B cell (primary cell): ENCODE measurements around the gene RUVBL1. TPM values are rescaled to one million over a fixed set of nuclear protein-coding genes. Genes with fewer than 3 reads are reported as not detected.

ENCODE experiments used
- ATAC-seq: fragments of 200-7000 bp; cut with Tn5 transposase; one replicate; pipeline ENCODE4 v1.10.0; 2021; ENCODE audit warnings: low read depth, mild to moderate bottlenecking, moderate number of reproducible peaks, moderate library complexity
- CTCF ChIA-PET: fragments of 350-600 bp; sonication (Branson Sonifier 250); formaldehyde crosslinking; loops from one replicate; lab custom pipeline; 2021; ENCODE audit warnings: antibody characterized with exemption, inconsistent platforms; lab: Charles Lee
- POLR2A ChIA-PET: fragments of 350-600 bp; sonication (Branson Sonifier 250); formaldehyde crosslinking; loops from one replicate; lab custom pipeline; 2021; ENCODE audit warnings: antibody characterized with exemption; lab: Charles Lee
- DNase-seq: peaks from one replicate; pipeline ENCODE4 v3.0.0; 2013
- H2AFZ ChIP-seq: 2 replicates; pipeline ENCODE4 v1.6.1; 2012; ENCODE audit warnings: mild to moderate bottlenecking, low read depth, low read length; ENCODE audit not compliant: insufficient read depth, poor library complexity, severe bottlenecking
- H3K27ac ChIP-seq, 2 donors: 1 replicate in 1 of 2; 2 replicates in 1 of 2; pipeline ENCODE4 v1.5.1; 2012 to 2013; ENCODE audit warnings: low read length in 2 of 2, mild to moderate bottlenecking in 2 of 2, moderate library complexity in 1 of 2
- H3K27me3 ChIP-seq, 4 experiments: fragments of 200-600 bp in 1 of 4; sonication (generic) in 1 of 4; replicated peaks in 1 of 4; 1 replicate in 2 of 4; 2 replicates in 2 of 4; pipeline versions ENCODE4 v1.6.1 to v1.7.0; 2013 to 2016; ENCODE audit warnings: low read length in 3 of 4, mild to moderate bottlenecking in 2 of 4, mixed read lengths in 1 of 4, moderate library complexity in 1 of 4; ENCODE audit not compliant: insufficient read depth in 4 of 4, control insufficient read depth in 3 of 4; ENCODE audit errors: control extremely low read depth in 1 of 4
- H3K36me3 ChIP-seq, 2 experiments: replicated peaks in 1 of 2; 1 replicate in 1 of 2; 2 replicates in 1 of 2; pipeline versions ENCODE4 v1.6.1 to v1.7.1; 2013; ENCODE audit warnings: low read length in 1 of 2; ENCODE audit not compliant: insufficient read depth in 2 of 2, control insufficient read depth in 1 of 2; ENCODE audit errors: control extremely low read depth in 1 of 2, extremely low read depth in 1 of 2
- H3K4me1 ChIP-seq, 2 donors: fragments of 200-600 bp in 1 of 2; sonication (generic) in 1 of 2; 1 replicate in 1 of 2; 2 replicates in 1 of 2; pipeline versions ENCODE4 v1.5.1 to v1.6.1; 2013 to 2017; ENCODE audit warnings: low read length in 2 of 2; ENCODE audit not compliant: control insufficient read depth in 2 of 2, insufficient read depth in 2 of 2
- H3K4me2 ChIP-seq: replicated peaks from 2 replicates; pipeline ENCODE3; 2012; ENCODE audit warnings: mild to moderate bottlenecking, low read depth, low read length; ENCODE audit not compliant: poor library complexity, severe bottlenecking
- H3K4me3 ChIP-seq, 5 experiments: fragments of 200-600 bp in 1 of 5; sonication (generic) in 1 of 5; 1 replicate in 3 of 5; 2 replicates in 2 of 5; pipeline versions ENCODE4 v1.5.1 to v1.7.0; 2011 to 2016; ENCODE audit warnings: low read length in 4 of 5, mild to moderate bottlenecking in 4 of 5, low read depth in 2 of 5, control low read depth in 1 of 5, moderate library complexity in 1 of 5; ENCODE audit not compliant: insufficient read depth in 1 of 5; ENCODE audit errors: control extremely low read depth in 1 of 5, extremely low read depth in 1 of 5
- H3K79me2 ChIP-seq: fragments of 200-600 bp; sonication (generic); one replicate; pipeline ENCODE4 v1.6.0; 2016; ENCODE audit warnings: low read length; ENCODE audit not compliant: control insufficient read depth, insufficient read depth
- H3K9ac ChIP-seq: fragments of 200-600 bp; sonication (generic); 2 replicates; pipeline ENCODE4 v1.6.1; 2017; ENCODE audit warnings: mild to moderate bottlenecking, low read length, moderate library complexity
- H3K9me3 ChIP-seq, 3 donors: one replicate each; pipeline versions ENCODE4 v1.6.1 to v1.7.1; 2013; ENCODE audit warnings: low read length in 2 of 3; ENCODE audit not compliant: control insufficient read depth in 2 of 3, insufficient read depth in 1 of 3; ENCODE audit errors: control extremely low read depth in 1 of 3
- H4K20me1 ChIP-seq: 2 replicates; pipeline ENCODE4 v1.6.0; 2012; ENCODE audit warnings: mild to moderate bottlenecking, low read length; ENCODE audit not compliant: insufficient read depth, control insufficient read depth, poor library complexity, severe bottlenecking
- H3K27ac Mint-ChIP-seq: one replicate; pipeline ENCODE4 v1.8.0; 2021; ENCODE audit warnings: mixed read lengths
- H3K27me3 Mint-ChIP-seq: one replicate; pipeline ENCODE4 v1.8.0; 2021; ENCODE audit warnings: mixed read lengths
- H3K4me1 Mint-ChIP-seq: one replicate; pipeline ENCODE4 v1.8.0; 2021; ENCODE audit warnings: mixed read lengths
- H3K4me3 Mint-ChIP-seq: one replicate; pipeline ENCODE4 v1.8.0; 2021; ENCODE audit warnings: mixed read lengths
- H3K9me3 Mint-ChIP-seq: one replicate; pipeline ENCODE4 v1.8.0; 2022; ENCODE audit warnings: mixed read lengths; ENCODE audit not compliant: insufficient read depth
- CTCF ChIP-seq: fragments of 200-600 bp; IDR thresholded peaks from one replicate; pipeline ENCODE4 v1.8.0; 2022; ENCODE audit warnings: antibody characterized with exemption, mild to moderate bottlenecking
- EZH2 ChIP-seq: IDR thresholded peaks from 2 replicates; pipeline ENCODE4 v1.6.1; 2012; ENCODE audit warnings: borderline replicate concordance, low read depth, mild to moderate bottlenecking, moderate library complexity, low read length; ENCODE audit not compliant: insufficient read depth, poor library complexity, severe bottlenecking
- WGBS: methylation state at CpG from one replicate; pipeline ENCODE4 v1.1.5; 2013; ENCODE audit warnings: missing lambda C conversion rate; ENCODE audit not compliant: insufficient coverage; 5-methylcytosine and 5-hydroxymethylcytosine counted together
- intact Hi-C: fragments of 100-400 bp; cut with micrococcal nuclease; formaldehyde crosslinking; loops from one replicate; pipeline ENCODE4 v1.10.0; 2022
- polyA plus RNA-seq: library from polyadenylated mRNA; depleted of rRNA; stranded (reverse); fragments of >200 nt; gene quantifications from 2 replicates; pipeline ENCODE4 v1.2.3, GENCODE V29; 2012
- total RNA-seq, 2 donors: library from RNA; stranded (reverse); fragments of 120-200 nt in 1 of 2; gene quantifications; 1 replicate in 1 of 2; 2 replicates in 1 of 2; pipeline versions ENCODE4 v1.2.3 to v1.2.4, GENCODE V29; 2013 to 2022

RUVBL1 gene
- total and polyA plus RNA-seq, 2 donors (not counting 1 experiment from before 2014, with no cell fraction given), result 20.4 to 20.5 TPM

DNA sequence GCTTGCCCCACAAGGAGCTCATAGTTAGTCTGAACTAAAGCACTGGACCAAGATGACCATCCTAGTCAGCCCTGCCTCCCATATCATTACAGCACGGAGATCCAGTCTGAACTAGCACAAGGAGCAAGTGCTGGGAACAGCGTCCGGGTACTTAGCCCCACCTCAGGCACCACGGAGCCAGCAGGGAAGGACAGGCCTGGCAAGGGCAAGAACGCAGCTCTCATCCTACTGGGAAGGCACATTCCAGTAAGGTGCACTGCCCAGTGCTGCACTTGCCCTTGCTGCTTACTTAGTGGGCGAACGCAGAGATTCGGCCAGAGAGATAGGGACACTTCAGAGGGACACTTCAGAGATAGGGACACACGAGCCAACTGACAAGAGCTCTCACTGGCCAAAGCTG lies 43.8 kb downstream of the RUVBL1 start:
- H3K4me3 ChIP-seq, result no peak overlapping the region
- no peak for DNase-seq
- intact Hi-C loops, result no loop called here
- H3K27me3 ChIP-seq, result peaks cover 0 to 8% (median 1%) of the 10 kb centered on the region in 4 experiments
- H2AFZ ChIP-seq, result no peak overlapping the region
- over 99% methylated on average over 9 of the region's 9 CpGs for WGBS
- no peak overlapping the region for H3K4me2 ChIP-seq
- Mint-ChIP-seq H3K27ac (no peak overlapping the region), H3K4me1 (peaks cover 16% of the 10 kb centered on the region), H3K4me3 (no peak overlapping the region), H3K27me3 (no peaks in the 10 kb centered on the region), H3K9me3 (no peaks in the 10 kb centered on the region)
- H3K27ac ChIP-seq, result no peak overlapping the region
- peaks cover 0 to 26% of the 10 kb centered on the region in 2 experiments for H3K36me3 ChIP-seq
- H3K4me1 ChIP-seq, result peaks cover 17 to 26% of the 10 kb centered on the region in 2 donors
- TF ChIP-seq CTCF, result no peak
- no peaks in the 10 kb centered on the region for H4K20me1 ChIP-seq
- H3K79me2 ChIP-seq, result no peaks in the 10 kb centered on the region
- no peak for ATAC-seq
- ChIA-PET POLR2A (no interaction called here), CTCF (interaction anchor here (1.4 kb wide), 1 partner anchor 9 kb away, joined by 4 read pairs; no protein-coding TSS in a partner anchor)
- H3K9me3 ChIP-seq, result peaks cover 0 to 3% (median 0%) of the 10 kb centered on the region in 3 donors
- H3K9ac ChIP-seq, result no peak overlapping the region

- no peak overlapping the region for H3K27ac ChIP-seq
- Mint-ChIP-seq H3K27me3 (no peaks in the 10 kb centered on the region), H3K4me3 (no peak overlapping the region), H3K9me3 (no peaks in the 10 kb centered on the region), H3K4me1 (peaks cover 17% of the 10 kb centered on the region), H3K27ac (no peak overlapping the region)
- intact Hi-C loops, result no loop called here
- peaks cover 0 to 8% (median 1%) of the 10 kb centered on the region in 4 experiments for H3K27me3 ChIP-seq
- DNase-seq (no peak), ATAC-seq (no peak)
- peaks cover 17 to 26% of the 10 kb centered on the region in 2 donors for H3K4me1 ChIP-seq
- peaks cover 0 to 3% (median 0%) of the 10 kb centered on the region in 3 donors for H3K9me3 ChIP-seq
- H3K9ac ChIP-seq, result no peak overlapping the region
- no peak overlapping the region for H2AFZ ChIP-seq
- ChIA-PET CTCF (interaction anchor here (1.0 kb wide), 2 partner anchors 13 to 16 kb away, joined by 3 read pairs; no protein-coding TSS in a partner anchor), POLR2A (no interaction called here)
- no peak overlapping the region for H3K4me3 ChIP-seq
- no peaks in the 10 kb centered on the region for H4K20me1 ChIP-seq
- TF ChIP-seq CTCF (no peak), EZH2 (no peak)
- WGBS, result 97% methylated on average over 7 of the region's 8 CpGs
- no peak overlapping the region for H3K4me2 ChIP-seq
- no peaks in the 10 kb centered on the region for H3K79me2 ChIP-seq
- H3K36me3 ChIP-seq, result peaks cover 0 to 26% of the 10 kb centered on the region in 2 experiments
Measured at GRCh38 chr3:128078875-128079274, 44.7 kb downstream of the RUVBL1 start.
